K562 (cell line): Measurements from ENCODE around the gene PBOV1. TPM values are rescaled to one million over a fixed set of nuclear protein-coding genes. Genes with fewer than 3 reads are reported as not detected.

Source experiments
- BCLAF1 ChIP-seq, 2 experiments: fragments of 450-650 bp in 1 of 2; IDR thresholded peaks; 2 replicates each; pipeline ENCODE4 v1.6.1; 2011 to 2017; ENCODE audit warnings: low read depth in 2 of 2, antibody characterized with exemption in 1 of 2, borderline replicate concordance in 1 of 2, low read length in 1 of 2, mild to moderate bottlenecking in 1 of 2, mixed read lengths in 1 of 2; ENCODE audit not compliant: control insufficient read depth in 1 of 2
- ETV1 ChIP-seq: fragments of 450-650 bp; conservative IDR thresholded peaks from 2 replicates; pipeline ENCODE4 v1.6.1; 2016; ENCODE audit warnings: missing genetic modification characterization, control low read depth, low read depth, missing compliant biosample characterization
- JUN ChIP-seq, 2 experiments: sonication (generic) in 1 of 2; formaldehyde crosslinking in 1 of 2; IDR thresholded peaks; 2 replicates each; pipeline versions ENCODE4 v1.6.1 to v1.8.0; 2012 to 2022; ENCODE audit warnings: borderline replicate concordance in 2 of 2, mild to moderate bottlenecking in 2 of 2, improper control_type of control experiment in 1 of 2, low read depth in 1 of 2, low read length in 1 of 2, missing genetic modification reagents in 1 of 2
- NFRKB ChIP-seq: fragments of 450-650 bp; IDR thresholded peaks from 2 replicates; pipeline ENCODE4 v1.6.1; 2016; ENCODE audit warnings: low read depth
- TCF15 ChIP-seq: fragments of 250-450 bp; sonication (Bioruptor Pico); IDR thresholded peaks from 2 replicates; pipeline ENCODE4 v1.8.0; 2022; ENCODE audit warnings: moderate library complexity, mild to moderate bottlenecking, inconsistent platforms
- ZBTB26 ChIP-seq: fragments of 450-650 bp; formaldehyde crosslinking; IDR thresholded peaks from 2 replicates; pipeline ENCODE4 v1.4.0; 2022; ENCODE audit warnings: missing genetic modification characterization
- polyA plus RNA-seq, 8 experiments: library from polyadenylated mRNA; depleted of rRNA in 4 of 8; stranded (reverse) in 5 of 8; unstranded in 3 of 8; fragments of >200 nt; fragmentation: Nextera tagmentation in 2 of 8; fragmentation: Illumina TruSeq in 1 of 8; extraction: Ambion mirVana in 2 of 8; extraction: Trizol in 1 of 8; gene quantifications; 2 replicates each; pipeline versions ENCODE4 v1.2.1 to v1.2.3, GENCODE V29; 2011 to 2014; ENCODE audit warnings: inconsistent platforms in 1 of 8, missing spikeins in 1 of 8
- total RNA-seq, 7 experiments: library from RNA; depleted of rRNA in 6 of 7; stranded (reverse); fragments of >200 nt in 6 of 7; fragmentation: Illumina TruSeq in 2 of 7; extraction: Trizol in 2 of 7; gene quantifications; 2 replicates each; pipeline versions ENCODE4 v1.2.1 to v1.2.3, GENCODE V29; 2011 to 2021; ENCODE audit warnings: low replicate concordance in 1 of 7

The PBOV1 gene
- total and polyA plus RNA-seq, 9 of the 15 experiments (the other 6 are each of a cell fraction or from before 2014, with no cell fraction given), result not detected

GRCh38 chr6:138257638-138258040, 39.3 kb upstream of the PBOV1 start (continued):
- TF ChIP-seq BCLAF1 (IDR thresholded peaks at IDR 0.05; ENCODE audit: borderline replicate concordance in 1 of 2, control insufficient read depth in 1 of 2, low read depth in 2 of 2, low read length in 1 of 2) (no peak), JUN (IDR thresholded peaks at IDR 0.05; ENCODE audit: borderline replicate concordance, low read depth, low read length) (no peak), JUN (CRISPR knock-in tag; IDR thresholded peaks at IDR 0.05; ENCODE audit: borderline replicate concordance) (no peak), TCF15 (no peak), ZBTB26 (no peak), NFRKB (no peak), ETV1 (tag) (no peak)
- TF ChIP-seq, all 486 proteins: peak for 0
